Heart left ventricle (tissue), 13 donors: Measurements from ENCODE around the gene NCKAP1.

ENCODE experiments used
- POLR2A ChIP-seq, 2 donors: fragments of 450-650 bp; IDR thresholded peaks; one replicate each; pipeline ENCODE4 v1.6.1; 2017; ENCODE audit warnings: antibody characterized with exemption in 2 of 2, mild to moderate bottlenecking in 2 of 2, moderate library complexity in 2 of 2
- TF ChIP-seq, protein P1 (sequence below), 12 donors: fragments of 200-600 bp; sonication (generic) in 4 of 12; IDR thresholded peaks; one replicate each; pipeline versions ENCODE4 v1.5.0 to v1.8.0; 2018 to 2022; ENCODE audit warnings: antibody characterized with exemption in 12 of 12, mild to moderate bottlenecking in 5 of 12
- donor health status: ischemic (EF 13 %, LVEDD 7.1; RV severe dilation, severe dysfunction).
- donor health status: DM: no; HTN: yes; CAD: no.
- donor health status: DM: no; HTN: no; CAD: no.
- donor health status: ischemic (EF 25% LVEDD 6.9; RV normal size, moderate dysfunction).
- donor health status: ischemic (EF 25% LVEDD 5.7; RV mildly dilated, moderate dysfunction).
- donor health status: ischemic (EF 35%, LVEDD 5.7; RV mildly dilated, moderate dysfunction).
- donor health status: nonischemic (EF 11% LVEDD 7.7; RV severe dilation, severe dysfunction).
- donor health status: DM: yes; HTN: yes; CAD: no.
- donor health status: PGD.
- donor health status: ischemic (EF 29% LVEDD 5.4; RV normal size, mild dysfunction).
- donor health status: nonischemic (EF 23%, LVEDD 6.1; RV moderate dilation, normal function).

DNA sequence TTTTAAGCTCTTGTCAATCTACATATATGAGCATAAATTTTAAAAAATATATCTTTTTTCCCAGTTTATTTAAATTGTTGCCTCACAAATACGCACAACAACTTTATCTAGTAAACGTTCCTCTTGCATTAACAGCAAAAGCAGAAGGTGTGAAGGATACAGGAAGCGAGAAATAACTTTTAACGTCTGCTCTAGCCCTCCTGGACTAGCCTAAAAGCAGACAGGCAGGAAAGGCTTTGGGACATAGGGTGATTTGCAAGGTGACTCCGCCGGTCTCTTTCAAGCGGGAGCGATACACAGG, 39.9 kb upstream of the NCKAP1 start:
- TF ChIP-seq, protein P1, sequence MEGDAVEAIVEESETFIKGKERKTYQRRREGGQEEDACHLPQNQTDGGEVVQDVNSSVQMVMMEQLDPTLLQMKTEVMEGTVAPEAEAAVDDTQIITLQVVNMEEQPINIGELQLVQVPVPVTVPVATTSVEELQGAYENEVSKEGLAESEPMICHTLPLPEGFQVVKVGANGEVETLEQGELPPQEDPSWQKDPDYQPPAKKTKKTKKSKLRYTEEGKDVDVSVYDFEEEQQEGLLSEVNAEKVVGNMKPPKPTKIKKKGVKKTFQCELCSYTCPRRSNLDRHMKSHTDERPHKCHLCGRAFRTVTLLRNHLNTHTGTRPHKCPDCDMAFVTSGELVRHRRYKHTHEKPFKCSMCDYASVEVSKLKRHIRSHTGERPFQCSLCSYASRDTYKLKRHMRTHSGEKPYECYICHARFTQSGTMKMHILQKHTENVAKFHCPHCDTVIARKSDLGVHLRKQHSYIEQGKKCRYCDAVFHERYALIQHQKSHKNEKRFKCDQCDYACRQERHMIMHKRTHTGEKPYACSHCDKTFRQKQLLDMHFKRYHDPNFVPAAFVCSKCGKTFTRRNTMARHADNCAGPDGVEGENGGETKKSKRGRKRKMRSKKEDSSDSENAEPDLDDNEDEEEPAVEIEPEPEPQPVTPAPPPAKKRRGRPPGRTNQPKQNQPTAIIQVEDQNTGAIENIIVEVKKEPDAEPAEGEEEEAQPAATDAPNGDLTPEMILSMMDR (IDR thresholded peaks at IDR 0.05), result no peak
- no peak for TF ChIP-seq POLR2A (IDR thresholded peaks at IDR 0.05)
